Activated CD8-positive, alpha-beta memory T cell treated with anti-CD3 and anti-CD28 coated beads for 24 hours (primary cell): Measurements from ENCODE around the gene CYFIP1.

Experiments used
- DNase-seq: peaks from one replicate; pipeline ENCODE4 v3.0.0-alpha.2; 2020

The CYFIP1 gene

DNA sequence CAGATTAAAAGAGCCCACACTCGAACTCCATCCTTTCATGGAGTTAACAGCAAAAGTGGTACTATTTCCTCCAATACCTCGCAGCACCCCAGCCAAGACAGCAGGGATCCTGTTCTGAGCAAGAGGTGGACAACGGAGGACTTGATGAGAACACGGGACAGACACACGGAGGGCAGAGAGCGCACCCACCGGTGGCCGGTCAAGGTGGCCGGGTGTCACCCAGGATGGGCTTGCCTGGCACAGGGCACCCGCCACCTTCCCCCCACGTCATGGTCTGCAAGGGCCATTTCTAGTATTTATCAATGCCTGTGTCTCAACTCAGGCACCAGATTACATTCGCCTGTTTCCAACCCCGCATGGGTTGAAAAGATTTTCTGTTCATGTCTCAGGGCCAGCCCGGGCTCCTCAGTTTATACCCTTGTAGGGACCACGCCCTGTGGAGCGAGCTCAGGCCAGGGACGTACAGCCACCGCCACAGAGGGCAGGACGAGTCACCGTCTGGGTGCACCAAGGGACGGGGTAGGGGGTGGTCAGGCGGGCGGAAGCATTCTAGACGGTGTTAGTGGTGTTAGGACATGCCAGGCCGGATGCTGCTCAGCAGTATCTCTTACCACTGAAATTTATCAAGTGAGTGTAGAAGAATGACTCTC is 64.2 kb downstream of the CYFIP1 start:
- DNase-seq = no peak

DNA sequence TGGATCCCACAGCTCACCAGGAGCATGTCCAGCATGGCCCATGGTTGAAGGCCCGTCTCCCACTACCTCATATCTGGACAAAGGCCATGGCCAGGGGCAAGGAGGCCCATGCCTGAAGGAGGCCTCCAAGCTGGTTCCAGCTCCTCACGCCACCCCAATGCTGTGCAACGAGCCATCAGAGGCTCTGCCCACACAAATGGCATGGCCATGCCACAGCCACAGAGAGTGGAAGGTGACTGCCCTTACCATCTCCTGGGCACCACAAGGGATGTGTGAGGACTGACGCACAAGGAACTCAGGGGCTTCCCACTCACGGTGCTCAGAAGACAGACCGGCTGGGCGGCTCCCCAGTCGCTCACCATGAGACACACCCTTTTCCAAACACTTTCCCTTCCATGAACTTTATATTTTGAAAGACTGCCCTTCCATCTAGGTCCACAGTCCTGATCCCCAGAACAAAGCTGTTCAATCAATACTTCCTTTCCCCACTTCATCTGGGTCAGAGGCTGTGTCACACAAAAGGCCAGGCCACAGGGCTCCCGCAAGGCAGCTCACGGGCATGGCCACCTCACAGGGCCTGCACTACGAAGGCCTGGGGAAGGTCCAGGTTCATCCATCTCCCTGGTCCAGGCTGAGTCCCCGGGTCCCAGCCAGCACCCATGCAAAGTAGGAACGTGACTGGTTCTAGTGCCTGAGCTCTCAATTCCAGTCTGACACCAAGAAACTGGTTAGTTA is 66.4 kb downstream of the CYFIP1 start:
- no peak for DNase-seq

DNA sequence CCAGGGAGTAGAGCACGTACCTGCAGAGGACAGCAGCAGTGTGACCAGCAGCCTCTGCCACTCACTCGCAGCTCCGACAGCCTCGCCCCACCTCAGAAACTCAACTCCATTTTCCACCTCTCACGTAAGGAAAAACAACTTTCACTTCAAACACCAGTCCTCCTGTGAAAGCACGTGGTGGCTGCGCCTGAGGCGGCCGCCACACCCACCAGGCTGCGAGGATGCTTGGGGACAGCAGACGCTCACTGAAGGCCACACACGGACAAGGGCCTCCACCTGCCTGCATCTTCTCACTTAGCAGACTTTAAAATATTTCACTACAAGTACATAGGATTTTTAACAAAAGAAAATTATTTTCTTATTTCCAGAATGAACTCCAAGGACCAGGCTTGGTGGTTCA is 67.9 kb downstream of the CYFIP1 start:
- DNase-seq = no peak

DNA sequence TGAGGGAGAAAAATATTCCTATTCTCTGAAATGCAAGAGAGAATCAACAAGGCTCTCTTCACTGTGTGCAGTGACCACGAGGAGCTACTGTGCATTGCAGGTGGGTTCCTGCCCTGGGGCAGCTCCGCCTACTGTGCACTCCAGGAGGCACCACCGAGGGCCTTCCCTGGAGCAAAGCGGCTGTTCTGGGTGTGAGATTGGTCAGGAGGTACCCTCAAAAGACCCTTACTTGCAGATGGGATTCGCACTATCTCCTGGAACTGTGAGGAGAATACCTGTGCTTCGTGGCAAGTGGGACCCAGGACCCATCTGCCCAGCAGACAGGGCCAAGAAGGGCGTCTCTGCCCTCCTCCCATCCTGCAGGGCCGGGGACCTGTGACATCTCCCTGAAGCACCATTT is 68.9 kb downstream of the CYFIP1 start:
- DNase-seq = no peak

DNA sequence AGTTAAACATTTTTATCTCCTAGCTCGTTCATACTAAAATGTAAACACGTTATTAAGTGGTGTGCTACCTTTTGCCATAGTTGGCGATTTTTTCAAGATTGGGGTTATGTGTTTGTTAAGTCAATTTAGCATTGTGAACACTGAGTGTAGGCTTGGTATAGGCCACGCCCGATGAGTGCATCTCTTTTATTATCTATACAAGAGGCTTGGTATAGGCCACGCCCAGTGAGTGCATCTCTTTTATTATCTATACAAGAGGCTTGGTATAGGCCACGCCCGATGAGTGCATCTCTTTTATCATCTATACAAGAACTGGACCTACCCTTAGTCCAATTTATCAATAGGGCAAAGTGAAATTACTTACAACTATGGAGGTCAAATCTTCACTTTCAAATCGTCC is 71.3 kb downstream of the CYFIP1 start:
- DNase-seq = no peak

DNA sequence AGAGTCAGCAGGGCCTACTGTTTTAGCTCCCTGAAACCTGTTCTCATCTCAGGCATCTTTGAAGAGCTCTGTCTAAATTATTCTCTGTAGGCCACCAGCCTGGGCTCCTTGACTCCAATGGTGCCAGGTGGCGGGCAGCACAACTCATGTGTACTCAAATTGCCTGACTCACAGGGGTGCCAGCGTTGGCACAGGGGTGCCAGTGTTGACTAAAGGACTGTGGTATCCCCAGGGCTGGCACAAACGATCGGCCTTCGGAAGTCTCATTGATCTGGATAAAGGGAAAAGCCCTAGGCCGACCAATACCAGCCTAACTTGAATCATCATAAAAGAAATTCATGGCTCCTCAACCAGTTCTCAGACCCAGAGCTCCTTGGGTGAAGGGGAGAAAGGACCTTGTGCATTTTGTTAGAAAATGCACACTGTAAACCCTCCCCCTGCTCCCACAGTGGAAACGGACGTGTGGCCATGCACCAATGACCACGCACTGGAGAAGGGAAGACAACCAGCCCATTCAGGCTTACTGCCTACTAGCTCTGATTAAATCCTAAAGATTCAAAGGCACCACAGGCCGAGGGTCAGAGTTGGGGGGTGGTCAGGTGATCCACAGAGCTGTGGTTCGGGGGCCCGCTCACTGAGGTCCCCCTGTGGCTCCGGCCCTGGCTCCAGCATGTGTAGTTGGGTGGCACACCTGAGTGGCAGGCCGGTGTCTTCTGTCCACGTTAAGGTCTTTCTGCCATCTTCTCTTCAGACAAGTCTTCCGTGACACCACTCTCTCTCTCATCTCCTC is 72.8 kb downstream of the CYFIP1 start:
- DNase-seq = no peak

DNA sequence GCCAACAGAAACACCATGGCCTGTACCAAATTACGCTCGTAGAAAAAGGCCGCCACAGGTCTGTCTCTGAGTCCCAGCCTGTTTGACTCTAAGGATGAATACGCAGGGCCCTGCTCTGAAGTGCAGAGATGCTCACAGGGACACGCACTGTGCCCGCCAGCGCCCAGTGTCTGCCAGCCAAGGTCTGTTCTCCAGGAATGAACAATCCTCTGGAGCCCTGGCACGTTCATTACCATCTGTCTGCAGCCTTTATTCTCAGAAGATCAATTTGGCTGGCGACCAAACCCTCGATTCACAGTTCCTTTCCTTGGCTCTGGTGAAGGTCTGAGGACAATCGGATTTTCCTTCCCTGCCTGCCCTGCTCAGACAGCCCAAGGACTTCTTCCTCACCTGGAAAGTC is 75.4 kb downstream of the CYFIP1 start:
- no peak for DNase-seq

DNA sequence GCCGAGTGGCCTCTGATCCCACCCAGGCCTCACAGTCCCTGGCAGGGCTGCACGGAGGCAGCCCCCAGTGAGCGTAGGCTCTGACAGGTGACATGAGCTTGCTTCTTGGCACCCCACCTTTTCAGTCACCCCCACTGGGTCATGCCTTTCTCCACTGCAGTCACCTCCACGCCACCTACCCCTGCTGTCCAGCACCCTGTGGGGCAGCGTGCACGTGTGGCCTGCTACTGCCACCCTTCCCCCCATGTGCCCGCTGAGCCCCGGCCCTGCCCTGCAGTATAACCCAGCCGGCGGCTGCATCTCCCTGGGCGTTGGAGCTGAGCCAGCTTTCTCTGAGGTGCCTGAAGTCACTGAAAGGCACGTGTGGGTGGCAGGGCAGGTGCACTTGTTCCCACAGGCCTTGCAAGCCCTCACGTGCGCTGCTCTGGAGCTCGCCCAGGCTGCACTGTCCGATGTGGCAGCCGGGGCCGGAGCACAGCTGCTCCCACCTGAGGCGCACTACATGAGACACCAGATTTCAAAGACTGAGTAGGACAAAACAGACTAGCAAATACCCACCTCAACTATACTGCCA is 76.1 kb downstream of the CYFIP1 start:
- no peak for DNase-seq

DNA sequence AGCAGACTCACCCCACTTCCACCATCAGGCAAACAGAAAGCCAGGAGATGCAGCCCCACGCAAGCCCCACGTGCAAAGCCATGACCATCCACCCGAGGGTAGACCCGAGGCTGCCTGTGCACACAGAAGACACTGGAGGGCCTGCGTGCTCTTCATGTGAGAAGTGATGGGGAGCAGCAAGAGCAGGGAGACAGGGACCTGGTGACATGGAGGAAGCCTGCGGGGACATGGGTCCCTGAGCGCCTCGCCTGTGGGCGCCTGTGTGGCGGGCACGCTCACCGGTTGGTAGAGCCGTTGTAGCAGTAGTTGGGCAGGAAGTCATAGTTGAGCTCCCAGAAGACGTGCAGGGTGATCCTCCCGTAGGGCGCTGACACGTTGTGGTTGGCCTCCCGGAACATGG is 76.7 kb downstream of the CYFIP1 start:
- DNase-seq = no peak

DNA sequence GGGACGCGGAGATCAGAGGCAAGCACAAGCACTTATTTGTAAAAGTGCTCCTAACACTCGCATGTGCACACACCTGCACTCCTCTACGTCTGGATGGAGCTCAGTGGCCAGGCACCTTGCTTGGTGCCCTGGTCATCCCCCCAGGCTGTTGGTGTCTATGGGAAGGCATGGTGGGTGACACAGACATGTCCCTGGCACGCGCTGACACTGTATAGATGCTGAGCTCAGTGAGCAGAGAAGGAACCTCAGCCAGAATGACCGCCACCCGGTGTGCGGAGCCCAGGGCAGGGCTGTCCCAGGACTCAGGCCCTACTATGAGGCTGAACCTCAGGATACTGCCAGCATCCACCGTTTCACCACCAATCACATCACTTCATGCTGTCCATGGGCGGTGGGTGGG is 77.2 kb downstream of the CYFIP1 start:
- no peak for DNase-seq

DNA sequence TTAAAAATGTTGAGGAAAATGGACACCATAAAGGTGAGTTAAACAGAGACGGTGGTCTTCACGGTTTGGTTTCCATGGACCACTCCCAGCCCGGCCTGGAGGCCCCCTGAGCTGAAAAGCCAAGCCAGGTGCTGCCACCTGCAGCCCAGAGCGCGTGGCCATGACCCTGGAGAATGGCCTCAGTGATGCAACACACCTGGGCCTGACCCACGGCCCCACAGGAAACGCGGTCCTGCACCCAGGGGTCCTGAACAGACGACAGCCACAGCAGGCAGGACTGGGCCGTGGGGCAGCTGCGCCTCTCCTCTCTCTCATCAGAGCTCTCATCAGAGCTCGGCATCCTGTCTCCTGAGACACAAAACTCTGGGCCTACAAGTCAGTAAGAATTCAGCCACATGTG is 77.6 kb downstream of the CYFIP1 start:
- no peak for DNase-seq

DNA sequence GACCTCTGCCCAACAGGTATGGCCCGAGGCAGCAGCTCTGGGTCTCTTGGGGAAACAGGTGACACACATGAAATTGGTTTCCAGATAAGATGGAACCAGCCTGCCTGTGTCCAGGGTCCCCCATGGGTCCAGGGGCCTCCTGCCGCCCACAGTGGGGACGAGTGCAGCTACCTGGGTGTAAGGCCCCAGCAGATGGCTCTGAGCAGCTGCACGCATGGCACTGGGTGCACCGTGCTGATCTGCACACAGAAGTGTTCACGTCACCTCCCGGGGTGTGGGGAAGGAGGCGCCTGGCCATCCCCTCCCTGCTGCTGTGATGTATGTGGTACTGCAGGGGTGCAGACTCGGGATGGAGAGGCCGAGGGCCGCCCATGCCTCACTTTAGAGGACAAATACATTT is 78.1 kb downstream of the CYFIP1 start:
- no peak for DNase-seq

DNA sequence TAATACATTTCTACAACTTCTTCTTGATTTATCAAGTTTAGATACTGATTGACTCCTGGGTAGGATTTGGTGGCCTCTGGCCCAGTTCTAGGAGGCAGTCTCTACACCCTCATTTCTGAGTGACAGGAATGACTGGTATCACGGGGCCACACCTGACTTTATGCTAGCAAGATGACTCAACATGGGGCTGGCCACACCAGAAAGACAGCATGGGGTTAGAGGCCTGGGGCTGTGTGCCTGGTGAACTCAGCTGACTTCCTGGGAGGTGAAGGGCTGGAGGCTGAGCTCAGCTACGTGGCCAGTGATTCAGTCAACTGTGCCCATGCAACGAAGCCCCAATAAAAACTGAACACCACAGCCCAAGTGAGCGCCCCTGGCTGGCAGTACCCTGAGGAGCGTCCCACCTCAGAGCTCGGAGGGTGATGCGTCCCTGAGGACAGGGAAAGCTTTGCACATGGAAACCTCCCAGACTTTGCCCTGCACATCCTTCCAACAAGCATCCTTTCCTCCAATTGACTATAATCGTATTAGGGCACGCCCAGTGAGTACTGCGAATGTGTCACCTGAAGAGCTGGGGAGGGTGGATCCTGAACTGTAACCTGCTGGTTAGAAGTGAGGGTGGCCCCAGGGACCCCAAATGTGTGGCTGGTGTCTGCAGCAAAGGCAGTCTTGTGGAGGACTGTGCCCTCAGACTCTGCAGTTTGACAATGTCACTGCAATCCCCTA is 84.5 kb downstream of the CYFIP1 start:
- DNase-seq = no peak

DNA sequence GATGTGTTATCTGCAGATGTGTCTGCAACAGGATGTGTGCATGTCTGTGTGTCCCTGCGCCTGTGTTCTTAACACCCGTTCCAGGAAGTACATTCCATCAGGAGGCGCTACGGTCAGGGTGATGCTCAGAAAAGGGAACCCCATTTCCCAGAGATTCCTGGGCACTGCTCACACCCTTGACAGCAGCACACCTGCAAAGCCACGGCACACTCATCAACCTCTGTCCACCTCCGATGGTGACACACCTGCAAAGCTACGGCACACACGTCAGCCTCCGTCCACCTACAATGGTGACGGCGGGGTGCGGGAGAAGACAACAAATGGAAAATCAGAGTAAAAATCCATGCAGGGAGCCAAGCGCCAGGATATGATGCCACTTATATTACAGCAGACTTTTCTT is 86.3 kb downstream of the CYFIP1 start:
- no peak for DNase-seq

DNA sequence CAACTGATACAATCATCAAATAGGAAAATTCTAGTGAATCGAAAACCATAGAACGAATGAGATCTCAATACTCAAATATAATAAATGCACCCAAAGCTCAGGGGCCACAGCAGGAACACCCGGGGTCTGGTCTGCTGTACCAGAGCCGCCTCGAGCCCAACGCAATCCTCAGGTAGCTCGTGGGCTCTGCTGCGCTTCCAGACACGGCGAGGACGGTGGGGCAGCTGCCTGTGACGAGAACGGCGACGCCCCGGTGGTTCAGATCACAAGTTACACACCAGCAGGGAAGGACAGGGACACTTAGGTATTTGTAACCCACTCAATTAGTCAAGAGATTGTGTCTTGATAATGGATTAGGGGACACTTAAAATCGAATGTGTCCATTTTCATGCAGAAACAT is 87.1 kb downstream of the CYFIP1 start:
- DNase-seq = no peak

DNA sequence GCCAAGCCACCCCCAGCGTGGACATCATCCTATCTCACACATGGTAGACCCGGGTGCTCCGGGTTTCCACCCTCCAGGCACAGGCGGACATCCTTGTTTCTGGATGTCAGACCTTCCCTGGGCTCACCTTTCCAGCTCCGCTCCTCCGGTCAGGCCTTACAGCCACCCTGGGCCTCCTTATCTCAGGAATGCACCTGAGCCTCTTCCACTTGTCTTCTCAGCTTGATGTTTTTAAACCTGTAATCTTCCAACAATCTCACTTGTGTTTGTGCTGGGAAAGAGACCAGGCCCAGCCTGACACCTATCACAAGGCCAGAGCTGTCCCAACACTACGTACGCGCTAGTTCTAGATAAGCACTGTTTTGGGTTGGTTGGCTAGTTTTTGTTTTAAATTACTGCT is 87.8 kb downstream of the CYFIP1 start:
- no peak for DNase-seq

DNA sequence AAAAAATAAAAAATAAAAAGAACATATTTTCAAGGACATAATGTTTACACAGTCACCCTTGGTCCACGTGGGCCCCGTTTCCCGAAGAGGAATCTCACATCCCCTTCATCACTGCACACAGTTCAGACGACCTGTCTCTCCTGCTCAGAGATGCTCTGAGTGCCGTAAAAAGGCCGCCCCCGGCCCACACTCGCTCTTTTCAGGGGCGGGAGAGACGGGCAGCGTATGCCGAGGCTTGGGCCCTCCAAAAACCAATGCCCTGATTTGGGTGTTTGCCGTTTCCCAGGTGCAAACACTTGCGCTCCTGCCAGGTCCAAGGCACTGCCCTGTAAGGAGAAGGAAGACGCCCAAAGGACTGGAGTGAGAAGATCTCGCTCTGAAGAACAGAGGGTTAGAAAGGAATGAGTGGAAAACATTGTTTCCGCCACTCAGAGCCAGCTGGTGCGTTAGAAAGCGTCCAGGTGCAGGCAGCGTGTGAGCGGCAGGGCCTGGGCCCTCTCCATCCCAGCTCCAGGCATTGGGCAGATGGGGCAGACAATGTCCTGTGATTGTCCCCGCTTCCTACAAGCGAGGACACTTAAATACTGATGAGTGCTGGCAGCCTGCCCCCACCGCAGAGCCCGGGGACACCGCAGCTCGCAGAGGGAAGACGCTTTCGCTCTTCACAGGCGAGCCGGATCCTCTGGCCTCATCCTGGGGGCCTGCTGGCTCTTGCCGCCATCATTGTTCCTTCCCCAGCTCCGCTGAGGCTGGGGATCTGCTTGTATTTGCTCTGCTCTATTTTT is 88.5 kb downstream of the CYFIP1 start:
- no peak for DNase-seq

DNA sequence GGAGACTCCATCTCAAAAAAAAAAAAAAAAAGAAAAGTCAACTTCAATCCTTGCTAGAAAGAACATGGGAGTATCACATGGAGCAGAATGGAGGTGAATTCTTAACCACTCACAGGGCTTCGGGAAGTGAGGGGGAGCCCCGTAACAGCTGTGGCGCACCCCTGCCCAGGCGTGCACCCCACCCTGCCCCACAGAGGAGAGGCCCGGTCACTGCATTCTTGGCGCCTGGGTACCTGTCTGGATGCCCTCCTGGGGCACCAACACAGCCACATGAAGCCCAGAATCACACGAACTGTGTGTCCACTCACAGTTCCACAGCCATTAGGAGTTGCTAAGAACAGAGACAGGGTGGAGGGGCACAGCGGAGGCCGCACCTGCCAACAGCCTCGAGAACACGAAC is 89.9 kb downstream of the CYFIP1 start:
- DNase-seq = no peak

DNA sequence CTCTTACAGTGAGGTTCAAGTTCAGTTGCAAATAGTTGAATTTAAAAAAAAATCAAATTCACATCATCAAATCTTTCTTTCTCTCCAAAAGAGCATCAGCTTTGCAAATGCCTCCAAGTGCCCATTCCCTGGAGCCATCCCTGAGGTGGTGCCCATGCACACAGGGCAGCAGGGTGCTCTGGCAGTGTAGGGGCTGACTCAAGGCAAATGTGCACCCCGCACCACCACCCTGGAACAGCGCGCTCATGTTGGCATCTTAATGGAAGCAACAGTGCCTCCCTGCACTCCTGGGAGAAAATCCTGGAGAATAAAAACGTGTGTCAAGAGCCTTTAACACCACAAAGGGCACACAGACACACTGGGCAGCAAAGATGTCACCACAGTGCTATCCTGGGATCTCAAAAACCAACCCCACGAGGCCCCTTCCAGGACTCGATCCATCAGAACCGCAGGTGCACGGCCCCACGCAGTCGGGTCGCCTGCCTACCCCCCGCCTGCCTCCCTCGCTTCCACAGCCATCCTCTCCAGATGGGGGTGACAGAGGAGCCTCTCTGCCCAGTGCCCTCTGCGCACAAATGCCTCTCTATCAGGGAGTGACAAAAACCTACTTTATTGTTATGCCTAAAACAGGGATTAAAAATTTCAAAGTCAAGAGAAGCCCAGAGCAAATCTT is 90.9 kb downstream of the CYFIP1 start:
- no peak for DNase-seq

DNA sequence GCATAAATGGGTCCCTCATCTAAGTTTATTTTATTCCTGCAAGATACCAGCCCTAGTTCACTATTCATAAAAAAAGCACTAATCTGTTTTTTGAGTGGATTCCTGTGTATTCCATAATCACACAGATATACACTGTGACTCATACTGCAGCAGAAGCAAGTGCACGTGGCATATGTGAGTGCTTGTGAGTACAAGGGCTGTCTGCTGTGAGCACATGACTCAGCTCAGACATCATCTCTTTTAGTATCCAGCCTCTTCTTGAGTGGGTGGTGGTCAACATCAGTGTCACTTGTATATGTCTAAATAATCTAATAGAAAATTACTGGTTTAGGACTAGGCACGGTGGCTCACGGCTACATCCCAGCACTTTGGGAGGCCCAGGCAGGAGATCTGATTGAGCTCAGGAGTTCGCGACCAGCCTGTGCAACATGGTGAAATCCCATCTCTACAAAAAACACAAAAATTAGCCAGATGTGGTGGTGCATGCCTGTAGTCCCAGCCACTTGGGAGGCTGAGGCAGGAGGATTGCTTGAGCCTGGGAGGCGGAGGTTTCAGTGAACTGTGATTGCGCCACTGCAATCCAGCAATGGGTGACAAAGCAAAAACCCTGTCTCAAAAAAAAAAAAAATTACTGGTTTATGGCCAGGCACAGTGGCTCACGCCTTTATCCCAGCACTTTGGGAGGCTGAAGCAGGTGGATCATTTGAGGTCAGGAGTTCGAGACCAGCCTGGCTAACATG is 91.9 kb downstream of the CYFIP1 start:
- no peak for DNase-seq
